DND-41 (cell line): ENCODE measurements around the gene BDNF.

Experiments
- ATAC-seq: fragments of 200-7000 bp; cut with Tn5 transposase; 3 replicates; pipeline ENCODE4 v1.9.1; 2021; ENCODE audit warnings: low read depth; ENCODE audit not compliant: insufficient read depth
- DNase-seq: peaks from one replicate; pipeline ENCODE4 v3.0.0-alpha.2; 2020
- H2AFZ ChIP-seq: 2 replicates; pipeline ENCODE4 v1.6.0; 2012; ENCODE audit warnings: low read depth, low read length
- H3K27ac ChIP-seq: 2 replicates; pipeline ENCODE4 v1.5.1; 2012; ENCODE audit warnings: low read length, inconsistent platforms
- H3K27me3 ChIP-seq: fragments of 200-600 bp; sonication (generic); 2 replicates; pipeline ENCODE4 v1.6.0; 2012; ENCODE audit warnings: low read length, mild to moderate bottlenecking, inconsistent platforms; ENCODE audit not compliant: insufficient read depth, poor library complexity
- H3K36me3 ChIP-seq: 2 replicates; pipeline ENCODE4 v1.5.1; 2012; ENCODE audit warnings: low read length, inconsistent platforms; ENCODE audit not compliant: insufficient read depth
- H3K4me1 ChIP-seq: 2 replicates; pipeline ENCODE4 v1.5.1; 2012; ENCODE audit warnings: mild to moderate bottlenecking, low read length; ENCODE audit not compliant: insufficient read depth
- H3K4me2 ChIP-seq: 2 replicates; pipeline ENCODE4 v1.6.0; 2012; ENCODE audit warnings: mild to moderate bottlenecking, moderate library complexity, low read length, inconsistent platforms; ENCODE audit not compliant: insufficient read depth
- H3K4me3 ChIP-seq, 2 experiments: fragments of 200-600 bp in 1 of 2; shearing (Covaris generic) in 1 of 2; 2 replicates each; pipeline ENCODE4 v1.5.1; 2012 to 2016; ENCODE audit warnings: inconsistent platforms in 2 of 2, low read length in 2 of 2, mild to moderate bottlenecking in 2 of 2, low read depth in 1 of 2, moderate library complexity in 1 of 2
- H3K79me2 ChIP-seq: 2 replicates; pipeline ENCODE4 v1.6.0; 2012; ENCODE audit warnings: low read length, inconsistent platforms; ENCODE audit not compliant: insufficient read depth
- H3K9ac ChIP-seq: 2 replicates; pipeline ENCODE4 v1.6.0; 2012; ENCODE audit warnings: low read depth, mild to moderate bottlenecking, inconsistent platforms, low read length, moderate library complexity
- H3K9me3 ChIP-seq: 2 replicates; pipeline ENCODE4 v1.5.1; 2012; ENCODE audit warnings: low read length, moderate library complexity, mild to moderate bottlenecking, inconsistent platforms; ENCODE audit not compliant: insufficient read depth, severe bottlenecking
- H4K20me1 ChIP-seq: 2 replicates; pipeline ENCODE4 v1.6.0; 2012; ENCODE audit warnings: low read length; ENCODE audit not compliant: insufficient read depth
- EZH2 ChIP-seq: IDR thresholded peaks from 3 replicates; pipeline ENCODE4 v1.6.1; 2012; ENCODE audit warnings: borderline replicate concordance, low read depth, mild to moderate bottlenecking, moderate library complexity, low read length, inconsistent platforms; ENCODE audit not compliant: severe bottlenecking
- TF ChIP-seq, protein P1 (sequence below): IDR thresholded peaks from 2 replicates; pipeline ENCODE4 v1.5.1; 2012; ENCODE audit warnings: borderline replicate concordance, low read length, moderate library complexity, mild to moderate bottlenecking; ENCODE audit not compliant: poor library complexity, severe bottlenecking; ENCODE audit errors: extremely low read depth

BDNF gene

DNA sequence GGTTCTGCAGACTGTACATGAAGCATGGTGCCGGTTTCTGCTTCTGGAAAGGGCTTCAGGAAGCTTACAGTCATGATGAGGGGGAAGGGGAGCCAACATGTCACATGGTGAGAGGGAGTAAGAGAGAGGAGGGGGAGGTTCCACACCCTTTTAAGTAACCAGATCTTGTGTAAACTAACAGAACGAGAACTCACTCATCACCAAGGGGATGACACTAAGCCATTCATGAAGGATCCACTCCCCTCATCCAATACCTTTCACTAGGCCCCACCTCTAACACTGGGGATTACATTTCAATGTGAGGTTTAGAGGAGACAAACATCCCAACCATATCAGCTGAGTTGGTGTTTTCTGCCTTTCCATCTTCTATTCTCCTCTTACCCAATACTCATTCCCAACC lies 83.5 kb downstream of the BDNF start:
- H3K36me3 ChIP-seq, result no peaks in the 10 kb centered on the region

DNA sequence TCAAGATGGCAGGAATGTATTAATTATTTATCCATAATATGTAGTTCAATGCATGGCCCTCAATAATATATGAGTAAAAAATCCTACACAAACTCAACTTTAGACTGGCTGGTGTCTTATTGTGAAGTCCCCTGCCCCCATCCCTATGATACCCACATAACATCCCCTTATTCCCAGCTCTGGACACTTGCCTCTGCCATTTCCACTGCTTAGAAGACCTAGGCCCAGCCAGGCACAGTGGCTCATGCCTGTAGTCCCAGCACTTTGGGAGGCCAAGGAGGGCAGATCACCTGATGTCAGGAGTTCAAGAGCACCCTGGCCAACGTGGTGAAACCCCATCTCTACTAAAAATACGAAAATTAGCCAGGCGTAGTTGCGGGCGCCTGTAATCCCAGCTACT lies 84.4 kb downstream of the BDNF start:
- Histone ChIP-seq H4K20me1 (no peaks in the 10 kb centered on the region), H3K36me3 (no peaks in the 10 kb centered on the region), H3K4me2 (no peak overlapping the region), H3K27me3 (no peaks in the 10 kb centered on the region), H3K9me3 (no peaks in the 10 kb centered on the region), H3K4me1 (no peaks in the 10 kb centered on the region), H3K79me2 (no peaks in the 10 kb centered on the region), H3K4me3 (no peak overlapping the region), H2AFZ (no peak overlapping the region), H3K27ac (no peak overlapping the region), H3K9ac (no peak overlapping the region)
- DNase-seq (no peak), ATAC-seq (no peak)
- TF ChIP-seq, protein P1, sequence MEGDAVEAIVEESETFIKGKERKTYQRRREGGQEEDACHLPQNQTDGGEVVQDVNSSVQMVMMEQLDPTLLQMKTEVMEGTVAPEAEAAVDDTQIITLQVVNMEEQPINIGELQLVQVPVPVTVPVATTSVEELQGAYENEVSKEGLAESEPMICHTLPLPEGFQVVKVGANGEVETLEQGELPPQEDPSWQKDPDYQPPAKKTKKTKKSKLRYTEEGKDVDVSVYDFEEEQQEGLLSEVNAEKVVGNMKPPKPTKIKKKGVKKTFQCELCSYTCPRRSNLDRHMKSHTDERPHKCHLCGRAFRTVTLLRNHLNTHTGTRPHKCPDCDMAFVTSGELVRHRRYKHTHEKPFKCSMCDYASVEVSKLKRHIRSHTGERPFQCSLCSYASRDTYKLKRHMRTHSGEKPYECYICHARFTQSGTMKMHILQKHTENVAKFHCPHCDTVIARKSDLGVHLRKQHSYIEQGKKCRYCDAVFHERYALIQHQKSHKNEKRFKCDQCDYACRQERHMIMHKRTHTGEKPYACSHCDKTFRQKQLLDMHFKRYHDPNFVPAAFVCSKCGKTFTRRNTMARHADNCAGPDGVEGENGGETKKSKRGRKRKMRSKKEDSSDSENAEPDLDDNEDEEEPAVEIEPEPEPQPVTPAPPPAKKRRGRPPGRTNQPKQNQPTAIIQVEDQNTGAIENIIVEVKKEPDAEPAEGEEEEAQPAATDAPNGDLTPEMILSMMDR, result no peak
- no peak for TF ChIP-seq EZH2

More for the DNA sequence above, 83.5 kb downstream of the BDNF start:
- Histone ChIP-seq H3K27me3 (no peaks in the 10 kb centered on the region), H4K20me1 (no peaks in the 10 kb centered on the region), H3K27ac (no peak overlapping the region), H3K4me1 (no peaks in the 10 kb centered on the region), H3K4me2 (no peak overlapping the region), H3K9ac (no peak overlapping the region), H3K9me3 (no peaks in the 10 kb centered on the region), H3K4me3 (no peak overlapping the region), H2AFZ (no peak overlapping the region), H3K79me2 (no peaks in the 10 kb centered on the region)
- ATAC-seq (no peak), DNase-seq (no peak)
- TF ChIP-seq, protein P1, result no peak
- TF ChIP-seq EZH2, result no peak

DNA sequence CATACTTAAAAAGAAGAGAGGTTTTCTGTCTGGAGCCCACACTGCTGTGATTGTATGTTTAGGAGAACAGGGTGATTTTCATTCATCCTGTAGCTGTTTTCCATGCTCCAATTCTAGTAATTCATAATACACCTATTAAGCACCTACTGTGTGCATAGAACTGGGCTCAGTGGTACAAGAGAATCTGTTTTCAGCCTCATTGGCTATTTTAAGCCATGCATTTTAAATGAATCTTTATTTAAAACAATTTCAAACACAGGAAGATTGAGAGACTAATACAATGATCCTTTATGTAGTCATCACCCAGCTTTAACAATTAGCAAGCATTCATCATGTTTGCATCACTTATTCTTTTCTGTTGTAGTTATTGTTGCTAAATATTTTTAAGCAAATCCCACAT lies 86.2 kb downstream of the BDNF start:
- no peak overlapping the region for H2AFZ ChIP-seq
- H3K4me2 ChIP-seq, result no peak overlapping the region
- H3K27ac ChIP-seq, result no peak overlapping the region
- H3K9me3 ChIP-seq, result no peaks in the 10 kb centered on the region
- DNase-seq (no peak), ATAC-seq (no peak)
- no peaks in the 10 kb centered on the region for H3K4me1 ChIP-seq
- H3K4me3 ChIP-seq, result no peak overlapping the region
- no peaks in the 10 kb centered on the region for H4K20me1 ChIP-seq
- no peak overlapping the region for H3K9ac ChIP-seq
- no peaks in the 10 kb centered on the region for H3K79me2 ChIP-seq
- H3K27me3 ChIP-seq, result no peaks in the 10 kb centered on the region
- H3K36me3 ChIP-seq, result no peaks in the 10 kb centered on the region
- no peak for TF ChIP-seq EZH2
- TF ChIP-seq, protein P1, result no peak
